GM19467 (cell line): Measurements from ENCODE around the gene SSR2.

Experiments used
- ATAC-seq: cut with Tn5 transposase; IDR thresholded peaks from one replicate; pipeline ENCODE4 v1.9.1; 2021; ENCODE audit warnings: mild to moderate bottlenecking, moderate library complexity; ENCODE audit not compliant: unreplicated experiment

Gene SSR2

GRCh38 chr1:155974208-155975115 lies 46.3 kb downstream of the SSR2 start:
- ATAC-seq: no peak

GRCh38 chr1:155973723-155974122 lies 47.0 kb downstream of the SSR2 start:
- ATAC-seq: no peak

- ATAC-seq: no peak
Observed at GRCh38 chr1:155971910-155972809, 48.6 kb downstream of the SSR2 start.

GRCh38 chr1:155970531-155971167 lies 50.1 kb downstream of the SSR2 start:
- ATAC-seq: no peak

GRCh38 chr1:155969377-155969791 lies 51.4 kb downstream of the SSR2 start:
- no peak for ATAC-seq

GRCh38 chr1:155968670-155969069 lies 52.1 kb downstream of the SSR2 start:
- ATAC-seq: no peak

GRCh38 chr1:155968051-155968400 lies 52.7 kb downstream of the SSR2 start:
- ATAC-seq: no peak

- no peak for ATAC-seq
Observed at GRCh38 chr1:155967341-155968050, 53.3 kb downstream of the SSR2 start.

- ATAC-seq: no peak
Observed at GRCh38 chr1:155966750-155967149, 54.0 kb downstream of the SSR2 start.

GRCh38 chr1:155966135-155966534 lies 54.6 kb downstream of the SSR2 start:
- ATAC-seq: no peak

- ATAC-seq: no peak
Observed at GRCh38 chr1:155964193-155964592, 56.6 kb downstream of the SSR2 start.

- no peak for ATAC-seq
Observed at GRCh38 chr1:155962599-155963211, 58.0 kb downstream of the SSR2 start.

GRCh38 chr1:155961937-155962336 lies 58.8 kb downstream of the SSR2 start:
- ATAC-seq: no peak

GRCh38 chr1:155960081-155960745 lies 60.5 kb downstream of the SSR2 start:
- ATAC-seq: no peak
